Islet of Langerhans (tissue), 1 donor: Measurements from ENCODE around the gene SLC9A2.

Experiments used
- FAIRE-seq: peaks from one replicate; lab custom pipeline; 2011; peaks lifted over from hg19 to GRCh38; lab: Jason Lieb, UNC

SLC9A2 gene

DNA sequence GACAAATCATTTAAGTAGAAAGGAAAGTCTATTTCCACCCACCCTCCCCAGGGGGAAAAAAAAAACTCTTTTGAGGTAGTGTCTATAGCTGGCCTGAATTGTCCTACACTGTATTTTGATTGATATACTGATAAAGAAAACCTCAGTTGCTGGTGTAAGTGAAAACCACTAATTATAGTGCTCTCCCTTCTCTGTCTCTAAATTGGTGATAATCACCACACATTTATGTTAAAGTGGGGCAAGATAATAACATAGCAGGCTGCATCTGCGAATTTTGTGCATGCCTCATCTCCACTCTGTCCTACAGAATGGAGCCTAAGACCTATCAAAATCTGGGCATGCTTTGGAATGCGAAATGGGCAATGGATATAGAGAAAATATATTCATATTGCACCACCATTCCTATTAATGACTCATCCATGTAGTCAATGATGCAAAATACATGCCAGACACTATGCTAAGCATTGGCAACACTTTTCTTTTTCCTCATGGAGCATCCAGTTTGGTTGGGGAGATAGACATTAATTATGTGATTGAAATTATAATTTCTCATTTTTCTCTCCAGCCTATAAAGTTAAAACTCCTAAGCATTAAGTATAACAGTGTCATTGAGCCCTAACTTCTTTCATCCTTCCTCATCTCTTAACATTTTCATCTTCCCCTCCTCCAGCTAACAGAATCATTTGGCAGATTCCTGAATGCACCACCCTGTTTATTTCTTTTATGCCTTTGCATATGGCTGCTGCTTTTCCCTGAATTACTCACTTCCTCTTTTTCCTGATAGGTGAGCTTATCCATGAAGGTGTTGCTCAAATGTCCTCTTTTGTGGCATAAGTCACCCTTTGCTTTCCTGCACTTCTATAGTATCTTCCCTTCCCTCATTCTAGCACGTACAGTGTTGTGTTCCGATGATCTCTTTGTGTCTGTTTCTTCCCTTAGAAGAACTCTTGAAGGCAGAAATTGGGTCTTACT is 58.2 kb downstream of the SLC9A2 start:
- FAIRE-seq: no peak

DNA sequence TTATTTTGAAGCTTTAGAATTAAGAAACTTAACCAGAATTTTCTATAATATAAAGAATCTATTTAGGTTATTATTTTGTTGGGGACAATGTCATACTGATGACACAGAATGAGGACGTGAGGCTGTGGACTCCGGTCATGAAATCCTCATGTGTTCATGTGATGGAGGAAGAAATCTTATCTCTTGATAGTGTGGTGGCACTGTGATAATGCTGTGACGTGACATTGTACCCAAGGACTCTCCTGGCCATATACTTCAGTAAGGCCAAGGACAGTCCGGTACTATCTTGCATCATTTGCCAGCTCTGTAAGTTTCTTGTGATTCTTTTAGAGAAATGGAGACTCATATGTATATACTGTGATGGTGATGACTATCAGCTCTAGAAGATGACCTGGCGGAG is 59.1 kb downstream of the SLC9A2 start:
- FAIRE-seq: no peak

DNA sequence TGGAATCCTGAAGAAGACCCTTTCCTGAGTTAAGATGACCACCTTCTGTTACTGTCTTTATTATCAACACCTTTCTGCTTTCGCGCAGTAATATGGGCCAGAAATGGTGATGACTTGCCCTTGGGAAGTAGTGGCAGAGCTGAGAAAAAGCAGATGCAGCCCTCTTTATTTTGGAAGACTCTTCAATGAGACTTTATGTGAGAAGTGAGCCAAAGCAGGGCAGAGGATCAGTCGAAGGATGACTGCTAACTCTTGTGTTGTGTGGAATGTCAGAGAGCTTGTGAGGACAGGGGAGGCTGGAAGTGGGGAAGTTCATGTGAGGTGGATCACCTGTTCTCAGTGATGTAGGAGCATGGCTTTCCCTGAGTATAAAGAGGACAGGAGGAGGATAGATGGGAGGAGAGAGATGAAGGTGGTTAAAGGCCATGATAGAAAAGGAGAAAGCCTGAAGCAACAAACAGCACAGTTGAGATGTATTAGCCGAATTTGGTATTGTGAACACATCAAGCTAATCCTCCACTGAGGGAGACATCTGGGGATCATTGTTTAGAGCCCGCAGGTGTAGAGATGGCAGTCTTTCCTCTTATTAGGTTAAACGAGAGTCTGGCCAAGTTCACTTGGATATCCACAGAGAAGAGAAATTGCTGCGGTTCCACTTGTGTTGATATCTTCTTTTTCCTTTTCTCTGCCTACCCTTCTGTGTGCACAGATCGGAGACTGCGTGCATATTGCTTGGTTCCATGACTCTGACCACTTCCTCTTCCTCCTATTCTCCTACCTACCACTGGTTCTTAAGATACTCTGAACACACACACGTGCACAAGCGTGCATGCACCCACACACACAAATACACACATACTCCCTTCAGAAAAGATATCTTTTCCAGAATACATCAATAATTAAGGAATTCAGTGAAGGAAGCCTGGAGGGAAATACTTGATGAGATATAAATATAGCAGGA is 67.4 kb downstream of the SLC9A2 start:
- FAIRE-seq: no peak

DNA sequence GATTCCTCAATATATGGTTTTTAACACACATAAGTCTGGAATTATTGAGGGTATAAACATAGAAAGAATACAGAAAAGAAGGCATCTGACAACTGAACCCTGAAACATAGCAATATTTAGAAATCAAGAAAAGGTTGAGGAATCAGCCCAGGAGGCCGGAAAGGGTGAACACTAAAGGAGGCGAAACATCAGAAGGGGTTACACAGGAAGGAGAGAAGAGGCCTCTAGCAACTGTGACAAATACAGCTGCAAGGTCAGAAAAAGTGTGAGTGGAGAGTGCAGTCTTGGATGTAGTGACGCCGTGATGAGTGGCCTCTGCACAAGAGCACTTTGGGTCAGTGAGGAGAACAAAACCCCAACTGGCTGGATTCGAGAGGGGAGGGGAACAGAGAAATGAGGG is 70.7 kb downstream of the SLC9A2 start:
- FAIRE-seq: no peak

DNA sequence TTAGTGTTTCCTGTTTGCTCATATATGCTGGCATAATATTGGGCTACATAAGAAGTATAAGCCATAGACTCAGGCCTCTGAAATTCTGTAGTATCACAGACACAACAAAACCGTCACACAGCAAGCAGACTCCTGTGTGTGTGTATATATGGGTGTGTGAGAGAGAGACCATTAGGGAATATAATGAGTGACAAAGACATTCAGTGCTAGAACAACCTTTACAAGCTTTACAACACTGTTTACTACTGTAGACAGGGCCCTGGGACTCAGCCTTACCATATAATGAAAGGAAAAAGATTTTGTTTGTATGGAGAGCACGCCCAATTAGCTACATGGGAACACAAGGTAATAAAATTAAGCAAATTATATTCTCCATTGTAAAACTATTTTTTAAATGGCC is 77.1 kb downstream of the SLC9A2 start:
- no peak for FAIRE-seq

DNA sequence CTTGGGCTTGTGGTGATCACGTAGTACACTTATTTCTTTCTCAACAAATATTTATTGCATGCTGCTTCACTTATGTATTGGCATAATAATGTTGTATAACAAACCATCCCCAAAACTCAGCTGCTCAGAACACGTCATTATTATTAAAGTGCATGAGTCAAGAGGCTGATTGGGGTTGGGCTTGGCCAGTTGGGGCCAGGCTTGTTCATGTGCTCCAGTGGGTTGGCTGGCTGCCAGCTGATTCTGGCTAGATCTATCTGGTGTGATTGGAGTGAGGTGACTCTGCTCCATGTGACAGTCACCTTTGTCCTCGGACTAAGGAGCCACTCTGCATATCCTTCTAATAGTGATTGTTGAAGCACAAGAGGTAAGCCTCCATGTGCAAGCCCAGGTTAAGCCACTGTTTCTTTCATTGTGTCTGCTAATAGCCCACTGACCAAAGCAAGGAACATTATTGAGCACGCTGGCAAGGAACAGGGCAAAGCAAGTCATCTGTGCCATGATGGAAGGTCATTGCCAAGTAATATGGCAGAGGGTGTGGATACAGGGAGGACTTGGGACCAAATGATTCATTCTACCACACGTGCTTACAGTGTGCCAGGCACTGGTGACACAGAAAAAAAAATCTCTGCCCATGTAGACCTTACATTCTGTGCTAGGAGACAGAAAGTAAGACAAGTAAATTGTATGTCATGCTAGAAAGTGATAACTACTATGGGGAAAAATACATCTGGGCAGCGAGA is 79.2 kb downstream of the SLC9A2 start:
- no peak for FAIRE-seq

DNA sequence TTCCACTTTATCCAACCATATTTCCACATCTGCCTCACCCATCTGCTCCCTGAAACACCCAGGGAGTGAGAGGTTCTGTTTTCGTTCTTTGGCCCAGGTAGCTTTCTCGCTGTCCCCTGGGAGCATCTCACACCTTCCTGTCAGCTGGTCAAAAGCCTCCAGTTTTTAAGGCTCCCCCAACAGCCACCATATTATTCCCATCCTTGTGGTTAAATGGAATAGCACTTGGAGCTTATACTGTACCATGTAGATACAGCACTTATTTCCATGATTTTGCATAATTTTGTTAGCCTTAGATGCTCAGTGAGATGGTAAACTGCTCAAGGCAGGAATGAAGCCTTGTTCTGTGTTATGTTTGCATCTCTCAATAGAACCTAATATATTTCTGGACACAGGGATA is 84.0 kb downstream of the SLC9A2 start:
- no peak for FAIRE-seq

DNA sequence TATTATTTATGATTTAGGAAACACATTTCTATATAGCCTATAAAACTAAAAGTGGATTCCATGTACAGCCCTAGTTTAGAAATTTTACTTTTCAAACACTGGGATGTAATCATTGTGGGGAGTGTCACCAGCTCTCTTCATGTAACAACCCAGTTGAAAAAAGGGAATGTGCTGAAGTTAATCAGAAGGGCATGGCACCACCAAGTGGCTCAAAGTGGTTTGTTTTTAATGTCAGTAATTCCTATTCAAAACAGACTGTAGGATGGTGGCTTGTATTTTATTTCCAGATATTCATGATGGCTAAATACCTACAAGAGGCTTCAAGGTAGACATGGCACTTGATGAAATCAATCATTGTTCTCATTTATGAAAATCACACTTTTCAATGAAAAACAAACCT is 84.4 kb downstream of the SLC9A2 start:
- FAIRE-seq: no peak

DNA sequence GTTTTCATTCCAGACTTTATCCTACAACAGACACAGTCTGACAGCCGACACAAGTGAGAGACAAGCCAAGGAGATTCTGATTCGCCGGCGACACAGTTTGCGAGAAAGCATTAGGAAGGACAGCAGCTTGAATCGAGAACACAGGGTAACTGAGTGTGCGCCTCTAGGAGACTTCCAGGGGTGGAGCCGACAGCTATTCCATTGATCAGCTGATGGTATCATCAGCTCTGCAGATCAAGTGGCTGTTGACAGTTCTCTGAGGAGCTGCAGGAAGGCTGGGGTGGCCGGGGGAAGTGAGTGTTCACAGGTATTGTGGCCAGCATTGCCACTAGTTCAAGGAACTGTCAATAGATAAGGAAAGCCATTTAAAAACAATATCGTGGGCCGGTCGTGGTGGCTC is 85.2 kb downstream of the SLC9A2 start:
- FAIRE-seq: no peak

DNA sequence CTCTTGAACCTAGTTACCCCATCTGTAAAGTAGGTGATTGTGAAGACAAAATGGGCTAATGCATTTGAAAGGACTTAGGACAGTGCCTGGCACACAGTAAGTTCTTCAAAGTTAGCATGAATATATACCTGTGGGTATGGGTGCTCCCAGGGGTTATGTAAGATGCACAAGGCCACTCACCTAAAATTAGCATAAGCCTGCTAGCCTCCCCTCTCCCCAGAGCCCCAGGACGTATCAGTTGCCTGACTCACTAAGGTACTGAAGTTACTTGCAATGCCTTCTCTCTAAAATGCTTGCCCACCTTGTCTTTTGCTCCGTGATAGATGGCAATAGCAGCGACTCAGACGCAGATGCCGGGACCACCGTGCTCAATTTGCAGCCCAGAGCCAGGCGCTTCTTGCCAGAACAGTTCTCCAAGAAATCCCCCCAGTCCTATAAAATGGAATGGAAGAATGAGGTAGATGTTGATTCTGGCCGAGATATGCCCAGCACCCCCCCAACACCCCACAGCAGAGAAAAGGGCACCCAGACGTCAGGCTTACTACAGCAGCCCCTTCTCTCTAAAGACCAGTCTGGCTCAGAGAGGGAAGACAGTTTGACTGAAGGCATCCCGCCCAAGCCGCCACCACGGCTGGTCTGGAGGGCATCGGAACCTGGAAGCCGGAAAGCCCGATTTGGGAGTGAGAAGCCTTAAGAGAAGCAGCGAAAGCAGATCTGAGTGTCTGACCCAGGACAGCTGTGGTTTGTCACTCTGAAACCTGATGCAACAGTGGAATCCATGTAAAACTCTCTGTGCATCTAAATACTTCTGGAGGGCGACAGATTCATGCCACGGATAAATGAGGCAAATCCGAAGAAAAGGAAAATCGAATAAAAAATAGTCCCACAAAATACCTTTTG is 88.7 kb downstream of the SLC9A2 start:
- FAIRE-seq: no peak

DNA sequence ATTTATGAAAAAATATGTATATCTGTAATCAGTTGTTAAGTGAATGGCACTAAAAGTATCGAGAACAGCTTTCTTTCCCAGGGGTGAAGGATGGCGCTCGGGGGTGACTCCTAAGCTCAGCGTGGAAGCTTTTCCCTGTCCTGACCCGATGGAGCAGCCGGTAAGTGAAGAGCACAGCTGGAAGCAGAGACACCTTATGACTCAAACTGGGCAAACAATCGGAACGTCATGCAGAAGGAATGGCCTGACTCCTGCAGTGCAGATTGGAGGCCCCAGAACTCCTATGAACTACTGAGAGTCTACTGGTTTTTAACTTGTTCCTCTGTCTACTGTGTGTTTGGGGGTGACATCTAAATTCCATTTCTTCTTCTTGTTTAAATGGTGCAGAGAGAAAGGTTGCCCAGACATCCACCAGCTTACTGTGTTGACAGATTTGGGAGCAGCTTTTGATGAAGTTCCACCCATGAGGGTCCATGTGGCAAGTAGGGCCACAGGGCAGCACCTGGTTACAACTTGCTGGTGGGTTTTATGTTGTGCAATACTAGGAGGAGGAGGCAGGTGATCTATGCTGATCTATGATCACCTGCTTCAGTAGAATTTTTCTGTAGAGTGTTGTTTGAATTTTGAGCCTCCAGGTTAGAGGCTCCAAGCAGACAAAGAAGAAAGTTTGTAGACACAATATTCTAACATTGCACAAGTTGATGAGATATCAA is 89.7 kb downstream of the SLC9A2 start:
- FAIRE-seq: no peak

DNA sequence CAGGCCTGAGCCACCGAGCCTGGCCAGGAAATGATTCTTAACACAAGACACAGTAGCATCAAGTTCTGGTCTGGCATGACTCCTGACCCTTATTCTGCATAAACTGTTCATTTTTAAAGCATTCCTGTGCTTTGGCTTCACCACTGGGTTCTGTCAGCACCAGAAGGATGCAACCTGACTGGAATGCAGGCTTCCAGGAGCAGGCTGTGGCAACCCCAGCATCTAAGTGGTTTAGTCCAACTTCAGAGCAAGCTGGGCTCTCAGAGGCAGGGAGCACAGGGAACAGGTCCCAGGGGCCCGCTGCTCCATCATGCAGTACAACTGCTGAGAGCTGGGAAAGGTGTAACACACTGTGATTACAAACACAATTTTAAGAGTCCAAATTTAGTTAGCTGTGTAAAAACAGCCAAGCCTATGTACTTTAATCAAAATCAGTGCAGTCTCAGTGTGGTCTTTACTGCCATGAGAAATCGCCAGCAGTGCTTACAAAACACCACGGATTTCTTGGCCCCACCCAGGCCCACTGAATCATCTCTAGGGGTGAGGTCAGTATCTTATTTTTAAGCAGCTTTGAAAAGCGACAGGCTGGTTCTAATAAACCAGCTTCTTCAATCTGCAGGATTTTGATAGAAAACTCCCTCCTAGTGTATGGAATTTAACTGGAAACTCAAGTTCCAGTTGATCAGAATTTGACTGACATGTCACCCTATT is 98.1 kb downstream of the SLC9A2 start:
- no peak for FAIRE-seq

DNA sequence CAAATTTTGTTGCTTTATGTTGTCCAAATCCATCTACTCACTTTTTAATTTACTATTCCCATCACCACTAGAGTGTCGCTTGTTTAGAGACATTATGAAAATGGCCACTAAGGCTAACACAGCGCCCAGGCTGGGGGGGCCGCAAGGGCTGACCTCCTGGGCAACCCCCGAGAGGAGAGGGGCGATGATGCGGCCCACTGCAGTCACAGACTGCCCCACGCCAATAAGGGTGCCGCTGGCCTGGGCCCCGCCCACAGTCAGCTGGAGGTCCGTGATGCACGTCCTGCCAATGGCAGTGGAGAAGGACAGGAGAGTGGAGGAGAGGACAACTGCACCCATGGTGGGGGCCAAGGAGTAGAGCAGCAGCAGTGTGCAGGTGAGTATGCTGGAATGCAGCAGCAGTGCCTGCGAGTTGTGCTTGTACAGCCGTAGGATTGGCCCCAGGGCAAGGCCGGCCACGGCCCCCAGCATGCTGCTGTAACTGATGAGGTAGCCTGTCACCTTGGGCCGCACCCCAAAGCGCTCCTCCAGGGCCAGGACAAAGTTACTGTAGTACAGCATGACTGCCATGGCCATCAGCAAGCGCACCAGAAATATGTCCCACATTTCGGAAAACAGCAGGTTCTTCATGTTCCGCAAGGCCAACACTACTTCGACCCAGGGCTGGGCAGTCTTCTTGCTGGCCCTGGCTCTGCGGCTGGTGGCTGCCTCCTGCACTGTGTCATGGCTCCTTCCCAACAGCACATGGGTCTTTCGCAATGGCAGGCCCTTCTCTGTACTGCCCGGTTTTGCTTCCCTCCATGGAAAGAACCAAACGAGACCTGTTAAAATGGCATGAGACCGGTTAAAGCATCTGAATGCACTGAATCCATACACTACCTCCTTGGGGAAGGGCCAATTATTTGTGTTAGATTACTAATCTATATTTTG is 99.3 kb downstream of the SLC9A2 start:
- no peak for FAIRE-seq

DNA sequence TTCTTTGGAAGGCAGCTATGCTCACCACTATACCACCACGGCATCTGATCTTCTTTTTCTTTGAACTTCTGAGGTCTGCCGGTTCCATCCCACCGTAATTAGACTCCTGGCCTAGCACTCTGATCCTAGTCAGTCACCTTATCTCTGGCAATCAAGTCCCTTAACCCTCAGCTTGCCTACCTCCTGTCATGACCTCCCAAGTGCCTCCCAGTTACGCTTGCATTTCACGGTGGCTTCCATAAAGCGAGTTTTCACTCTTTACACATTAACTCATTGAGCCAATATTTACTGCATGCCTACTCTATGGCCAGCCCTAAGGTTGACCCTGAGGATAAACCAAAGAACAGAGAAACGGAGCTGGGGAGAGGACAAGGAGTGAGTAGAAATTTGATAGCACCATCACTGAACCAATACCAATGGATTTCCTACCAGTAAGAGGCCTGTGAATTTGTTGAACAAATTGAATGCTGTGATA is 104.7 kb downstream of the SLC9A2 start:
- no peak for FAIRE-seq

DNA sequence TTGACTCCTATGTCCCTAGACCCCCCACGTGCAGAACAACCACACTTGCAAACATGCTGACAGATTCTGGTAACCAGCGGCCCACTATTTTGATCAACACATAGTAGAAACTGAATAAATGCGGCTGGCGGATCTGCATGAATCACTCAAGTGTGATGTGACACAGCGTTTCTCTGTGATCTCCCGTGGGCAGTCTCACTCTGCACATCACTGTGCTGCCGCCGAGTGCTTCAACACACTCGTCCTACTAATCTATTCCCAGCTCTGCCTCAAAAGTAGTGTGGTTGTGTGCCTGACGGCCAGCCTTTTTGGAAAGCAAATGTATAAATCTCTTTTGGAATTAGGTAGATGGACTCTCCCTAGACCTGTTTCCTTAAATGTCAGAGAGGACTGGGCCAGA is 105.2 kb downstream of the SLC9A2 start:
- no peak for FAIRE-seq

DNA sequence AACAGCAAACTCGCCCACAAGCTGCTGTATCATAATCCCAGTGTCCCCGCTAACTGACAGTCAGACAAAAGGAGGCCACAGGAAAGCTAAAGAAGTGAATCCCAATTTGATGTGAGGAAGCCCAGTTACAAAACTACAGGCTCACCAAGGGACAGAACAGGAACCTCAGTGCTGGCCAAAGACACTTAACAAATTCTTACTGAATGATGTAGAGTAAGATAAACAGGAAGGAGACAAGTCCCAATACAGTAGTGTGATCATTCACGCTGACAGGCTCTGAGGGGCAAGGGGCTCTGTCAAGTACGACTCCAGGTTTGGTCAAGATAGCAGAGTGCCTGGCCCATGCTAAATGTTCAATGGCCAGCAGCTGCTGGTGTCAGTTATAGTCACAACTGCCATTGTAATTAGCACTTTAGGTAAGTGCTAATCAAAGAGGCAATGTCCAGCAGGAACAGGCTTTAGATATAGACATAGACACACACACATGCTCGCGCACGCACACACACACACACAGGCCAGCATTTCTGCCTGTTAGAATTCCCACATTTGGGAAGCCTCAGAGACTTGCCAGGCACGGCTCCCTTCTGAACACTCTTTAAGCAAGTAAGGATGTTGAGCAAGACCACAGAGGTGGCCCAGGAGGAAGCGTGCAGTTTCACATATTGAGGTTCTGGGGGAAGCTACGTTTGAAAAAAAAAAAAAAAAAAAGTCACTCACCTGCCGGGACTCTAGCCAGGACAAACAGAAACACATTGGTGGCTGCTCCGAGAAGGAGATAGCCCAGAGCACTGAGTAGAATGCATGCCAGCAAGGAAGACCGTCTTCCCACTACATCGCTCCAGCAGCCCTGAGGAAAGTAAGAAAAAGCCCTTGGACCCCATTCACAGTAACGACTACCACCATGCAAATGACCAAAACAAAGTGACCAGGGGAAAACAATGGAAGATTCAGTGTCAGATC is 107.1 kb downstream of the SLC9A2 start:
- no peak for FAIRE-seq

DNA sequence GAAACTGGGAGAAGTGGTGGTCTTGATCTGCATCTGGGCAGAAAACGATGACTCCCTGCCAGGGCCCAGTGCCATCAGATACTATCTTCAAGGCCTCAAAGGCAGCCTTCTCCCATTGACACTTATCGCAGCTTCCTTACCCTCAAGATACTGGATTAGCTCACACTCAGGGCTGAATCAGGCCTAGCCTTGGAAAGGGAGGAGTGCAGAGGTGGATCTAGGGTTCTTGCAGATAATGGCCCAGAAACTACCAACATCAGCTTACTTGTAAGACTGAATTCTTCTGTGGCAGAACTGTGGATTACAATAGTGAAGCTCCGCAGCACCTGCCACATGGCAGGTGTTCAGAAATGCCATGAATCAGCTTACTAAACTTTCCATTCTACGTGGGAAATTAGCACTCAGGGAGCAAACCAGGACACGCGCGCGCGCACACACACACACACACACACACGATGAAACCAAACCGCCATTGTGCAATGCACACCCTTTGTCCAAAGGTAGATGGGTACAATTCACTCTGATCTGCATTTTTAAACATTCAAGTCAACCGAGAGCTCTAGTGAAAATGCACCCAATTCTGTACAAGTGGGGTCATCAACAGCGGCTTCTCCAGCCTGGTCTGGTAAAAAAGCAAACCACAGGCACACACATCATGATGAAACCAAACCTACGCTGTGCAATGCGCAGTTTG is 116.2 kb downstream of the SLC9A2 start:
- no peak for FAIRE-seq
